K562 (cell line): ENCODE results near the gene FBLIM1. TPM values are rescaled to one million over a fixed set of nuclear protein-coding genes. Genes with fewer than 3 reads are reported as not detected.
A peak's percentile ranks its signal among the peaks of the same experiment; 100 is the strongest.

ENCODE experiments used
- ATAC-seq: fragments of 200-7000 bp; cut with Tn5 transposase; 3 replicates; pipeline ENCODE4 v1.9.1; 2020; ENCODE audit warnings: moderate library complexity
- BruUV-seq: library from RNA; stranded (reverse); fragments of 400-500 nt; replicated peaks from 2 replicates; lab custom pipeline; 2021; lab: Mats Ljungman, UMichigan
- CTCF ChIA-PET: fragments of 300-600 bp; formaldehyde crosslinking; extraction: SDS; loops from one replicate; lab custom pipeline; 2021; ENCODE audit warnings: low intra/inter-chr PET ratio; lab: Yijun Ruan, JAX
- POLR2A ChIA-PET: fragments of 300-600, 350-650 bp; sonication (Branson Sonifier 250); formaldehyde crosslinking; extraction: SDS; loops from one replicate; lab custom pipeline; 2021; ENCODE audit warnings: antibody characterized with exemption, inconsistent platforms; lab: Yijun Ruan, JAX
- DNase-seq, 4 experiments: peaks; one replicate each; pipeline versions ENCODE4 v3.0.0 to v3.0.0-alpha.2; 2011 to 2018; ENCODE audit warnings: low spot score in 3 of 4, mixed read lengths in 3 of 4; ENCODE audit errors: extremely low read depth in 1 of 4
- FAIRE-seq: peaks from 2 replicates; lab custom pipeline; 2011; peaks lifted over from hg19 to GRCh38; lab: Jason Lieb, UNC
- H2AFZ ChIP-seq: 2 replicates; pipeline ENCODE4 v1.6.0; 2011; ENCODE audit warnings: low read depth, low read length, control low read depth, inconsistent platforms
- H3K27ac ChIP-seq: fragments of 200-600 bp; 3 replicates; pipeline ENCODE4 v1.8.0; 2011; ENCODE audit warnings: low read depth, mild to moderate bottlenecking, control low read depth, inconsistent platforms, low read length, moderate library complexity, mixed read lengths; ENCODE audit errors: extremely low read depth
- H3K27me3 ChIP-seq, 2 experiments: fragments of 300-600 bp in 1 of 2; 2 replicates in 1 of 2; 3 replicates in 1 of 2; pipeline versions ENCODE4 v1.6.0 to v1.8.0; 2011; ENCODE audit warnings: inconsistent platforms in 2 of 2, low read length in 2 of 2, mild to moderate bottlenecking in 1 of 2, mixed read lengths in 1 of 2, moderate library complexity in 1 of 2; ENCODE audit not compliant: control insufficient read depth in 2 of 2, insufficient read depth in 2 of 2
- H3K36me3 ChIP-seq: fragments of 300-600 bp; 3 replicates; pipeline ENCODE4 v1.8.0; 2011; ENCODE audit warnings: mild to moderate bottlenecking, low read length, inconsistent platforms; ENCODE audit not compliant: control insufficient read depth, insufficient read depth
- H3K4me1 ChIP-seq, 2 experiments: fragments of 200-600 bp in 1 of 2; replicated peaks in 1 of 2; 2 replicates in 1 of 2; 3 replicates in 1 of 2; pipeline versions ENCODE4 v1.5.1 to v1.8.0; 2011; ENCODE audit warnings: inconsistent platforms in 2 of 2, low read length in 2 of 2, mild to moderate bottlenecking in 1 of 2, mixed read lengths in 1 of 2, moderate library complexity in 1 of 2; ENCODE audit not compliant: control insufficient read depth in 2 of 2, insufficient read depth in 2 of 2
- H3K4me2 ChIP-seq: 2 replicates; pipeline ENCODE4 v1.6.1; 2011; ENCODE audit warnings: low read length, control low read depth, inconsistent platforms, mixed read lengths; ENCODE audit not compliant: insufficient read depth
- H3K4me3 ChIP-seq: fragments of 200-600 bp; sonication (generic), shearing (Covaris generic); 2 replicates; pipeline ENCODE4 v1.5.1; 2016; ENCODE audit warnings: control low read depth, inconsistent platforms
- H3K79me2 ChIP-seq: fragments of 200-600 bp; 3 replicates; pipeline ENCODE4 v1.8.0; 2011; ENCODE audit warnings: low read length, inconsistent platforms; ENCODE audit not compliant: control insufficient read depth, insufficient read depth
- H3K9ac ChIP-seq, 2 experiments: 2 replicates each; pipeline versions ENCODE4 v1.6.0 to v1.6.1; 2011; ENCODE audit warnings: low read depth in 2 of 2, low read length in 2 of 2, control low read depth in 1 of 2, inconsistent platforms in 1 of 2, mild to moderate bottlenecking in 1 of 2, mixed read lengths in 1 of 2; ENCODE audit not compliant: insufficient read depth in 1 of 2
- H3K9me1 ChIP-seq: one replicate; pipeline ENCODE4 v1.6.0; 2011; ENCODE audit warnings: inconsistent platforms, mild to moderate bottlenecking, low read length, moderate library complexity; ENCODE audit not compliant: control insufficient read depth, insufficient read depth
- H3K9me3 ChIP-seq: replicated peaks from 2 replicates; pipeline ENCODE4 v1.5.1; 2011; ENCODE audit warnings: low read depth, low read length, inconsistent platforms; ENCODE audit not compliant: control insufficient read depth, insufficient read depth
- H4K20me1 ChIP-seq: replicated peaks from 2 replicates; pipeline ENCODE4 v1.6.1; 2011; ENCODE audit warnings: low read length, inconsistent platforms, mixed read lengths; ENCODE audit not compliant: control insufficient read depth, insufficient read depth
- ARHGAP35 ChIP-seq: fragments of 450-650 bp; IDR thresholded peaks from 2 replicates; pipeline ENCODE4 v1.6.1; 2018; ENCODE audit not compliant: partially characterized antibody
- C11orf30 ChIP-seq: fragments of 450-650 bp; IDR thresholded peaks from 2 replicates; pipeline ENCODE4 v1.6.1; 2016; ENCODE audit warnings: low read depth, mild to moderate bottlenecking
- CREBBP ChIP-seq: IDR thresholded peaks from one replicate; pipeline ENCODE4 v1.6.1; 2012; ENCODE audit warnings: low read depth, mild to moderate bottlenecking, control low read depth, inconsistent platforms, low read length
- ELF1 ChIP-seq: fragments of 200-800 bp; sonication (Bioruptor generic); IDR thresholded peaks from 2 replicates; pipeline ENCODE4 v1.6.1; 2016; ENCODE audit warnings: missing genetic modification characterization, missing compliant biosample characterization
- FOXP1 ChIP-seq: sonication (generic); formaldehyde crosslinking; IDR thresholded peaks from 2 replicates; pipeline ENCODE4 v1.8.0; 2022; ENCODE audit warnings: mild to moderate bottlenecking, missing genetic modification reagents
- HDAC3 ChIP-seq: fragments of 450-650 bp; IDR thresholded peaks from 2 replicates; pipeline ENCODE4 v1.6.1; 2018; ENCODE audit warnings: borderline replicate concordance, mild to moderate bottlenecking, moderate library complexity; ENCODE audit not compliant: partially characterized antibody
- KLF1 ChIP-seq: fragments of 450-650 bp; IDR thresholded peaks from 2 replicates; pipeline ENCODE4 v1.6.1; 2016; ENCODE audit warnings: missing genetic modification characterization, missing compliant biosample characterization
- MAZ ChIP-seq, 2 experiments: fragments of 450-650 bp in 1 of 2; sonication (generic) in 1 of 2; formaldehyde crosslinking; IDR thresholded peaks in 1 of 2; conservative IDR thresholded peaks in 1 of 2; 2 replicates each; pipeline versions ENCODE4 v1.4.0 to v1.5.0; 2020; ENCODE audit warnings: mild to moderate bottlenecking in 1 of 2, missing genetic modification reagents in 1 of 2
- MTA3 ChIP-seq: fragments of 450-650 bp; formaldehyde crosslinking; IDR thresholded peaks from 2 replicates; pipeline ENCODE4 v1.6.1; 2017; ENCODE audit warnings: mild to moderate bottlenecking, borderline replicate concordance
- RBM14 ChIP-seq: fragments of 200-400 bp; formaldehyde crosslinking; IDR thresholded peaks from 2 replicates; pipeline ENCODE4 v1.6.1; 2018; ENCODE audit warnings: low read depth, mild to moderate bottlenecking, low read length, moderate library complexity, borderline replicate concordance; ENCODE audit not compliant: insufficient read depth
- SMARCA4 ChIP-seq: fragments of 450-650 bp; IDR thresholded peaks from 2 replicates; pipeline ENCODE4 v1.6.1; 2016
- SRF ChIP-seq, 2 experiments: fragments of 250-450, 450-650 bp in 1 of 2; sonication (Bioruptor Pico) in 1 of 2; sonication (generic) in 1 of 2; formaldehyde crosslinking; IDR thresholded peaks; 2 replicates each; pipeline versions ENCODE4 v1.5.0 to v1.5.1; 2020 to 2022; ENCODE audit warnings: mild to moderate bottlenecking in 1 of 2, missing genetic modification reagents in 1 of 2
- TRIM28 ChIP-seq: fragments of 450-650 bp; IDR thresholded peaks from 2 replicates; pipeline ENCODE4 v1.6.1; 2017
- WGBS: fragments of 100-300 bp; shearing (Covaris generic); methylation state at CpG from one replicate; pipeline ENCODE4 v1.1.6; 2016; ENCODE audit warnings: low coverage, mixed read lengths; ENCODE audit not compliant: insufficient coverage; ENCODE audit errors: missing lambda C conversion rate; 5-methylcytosine and 5-hydroxymethylcytosine counted together
- in situ Hi-C: fragments of 300-500 bp; cut with MboI; formaldehyde crosslinking; loops from 4 replicates; pipeline ENCODE4 v1.15.0; 2018; ENCODE audit warnings: inconsistent platforms, mixed read lengths
- intact Hi-C: fragments of 100-400 bp; cut with micrococcal nuclease; formaldehyde crosslinking; loops from 2 replicates; pipeline ENCODE4 v1.14.2; 2022
- polyA plus RNA-seq, 8 experiments: library from polyadenylated mRNA; depleted of rRNA in 4 of 8; stranded (reverse) in 5 of 8; unstranded in 3 of 8; fragments of >200 nt; fragmentation: Nextera tagmentation in 2 of 8; fragmentation: Illumina TruSeq in 1 of 8; extraction: Ambion mirVana in 2 of 8; extraction: Trizol in 1 of 8; gene quantifications; 2 replicates each; pipeline versions ENCODE4 v1.2.1 to v1.2.3, GENCODE V29; 2011 to 2014; ENCODE audit warnings: inconsistent platforms in 1 of 8, missing spikeins in 1 of 8
- total RNA-seq, 7 experiments: library from RNA; depleted of rRNA in 6 of 7; stranded (reverse); fragments of >200 nt in 6 of 7; fragmentation: Illumina TruSeq in 2 of 7; extraction: Trizol in 2 of 7; gene quantifications; 2 replicates each; pipeline versions ENCODE4 v1.2.1 to v1.2.3, GENCODE V29; 2011 to 2021; ENCODE audit warnings: low replicate concordance in 1 of 7
- TF ChIP-seq, protein P1 (sequence below): fragments of 250-450 bp; sonication (Bioruptor Pico); IDR thresholded peaks from 2 replicates; pipeline ENCODE4 v1.8.0; 2021; ENCODE audit warnings: moderate library complexity, mild to moderate bottlenecking, inconsistent platforms
- TF ChIP-seq, protein P2 (sequence below): sonication (generic); formaldehyde crosslinking; IDR thresholded peaks from 2 replicates; pipeline ENCODE4 v1.8.0; 2023; ENCODE audit warnings: mild to moderate bottlenecking, missing genetic modification reagents

Gene FBLIM1
- total and polyA plus RNA-seq, 9 of the 15 experiments (the other 6 are each of a cell fraction or from before 2014, with no cell fraction given): 0.14 to 0.24 TPM; not detected in 7

DNA sequence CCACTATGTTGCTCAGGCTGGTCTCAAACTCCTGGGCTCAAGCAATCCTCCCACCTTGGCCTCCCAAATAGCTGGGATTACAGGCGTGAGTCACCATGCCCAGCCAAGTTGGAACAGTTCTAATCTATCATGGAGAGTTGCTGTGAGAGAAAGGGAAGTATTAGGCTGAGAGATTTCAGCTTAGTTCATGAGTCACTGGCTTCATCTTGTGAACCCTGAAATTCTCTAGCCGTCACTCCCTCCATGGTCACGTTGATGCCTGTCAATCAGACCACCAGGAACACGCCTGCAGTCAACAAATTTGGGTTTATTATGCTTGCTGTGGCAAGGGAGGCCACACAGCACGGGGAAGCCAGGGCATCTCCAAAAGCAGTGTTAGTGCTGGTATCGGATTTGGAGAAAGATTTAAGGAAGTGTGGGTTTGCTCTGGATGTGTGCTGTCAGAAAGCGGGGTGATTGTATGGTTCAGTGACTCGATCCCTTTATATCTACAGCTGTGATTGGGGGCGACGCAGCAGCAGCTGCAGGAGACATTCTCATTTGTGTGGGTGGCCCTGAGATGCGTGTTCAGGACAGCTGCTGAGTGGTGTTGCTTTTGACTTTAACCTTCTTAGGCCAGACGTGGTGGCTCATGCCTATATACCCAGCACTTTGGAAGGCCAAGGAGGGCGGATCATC, 30.2 kb downstream of the FBLIM1 start (continued):
- peak; percentile 77 for TF ChIP-seq SMARCA4
- 0 out of 2 replicates have a peak, but pooled peaks have one; percentile 24 for TF ChIP-seq MTA3
- TF ChIP-seq, all 486 proteins: peak for 31

DNA sequence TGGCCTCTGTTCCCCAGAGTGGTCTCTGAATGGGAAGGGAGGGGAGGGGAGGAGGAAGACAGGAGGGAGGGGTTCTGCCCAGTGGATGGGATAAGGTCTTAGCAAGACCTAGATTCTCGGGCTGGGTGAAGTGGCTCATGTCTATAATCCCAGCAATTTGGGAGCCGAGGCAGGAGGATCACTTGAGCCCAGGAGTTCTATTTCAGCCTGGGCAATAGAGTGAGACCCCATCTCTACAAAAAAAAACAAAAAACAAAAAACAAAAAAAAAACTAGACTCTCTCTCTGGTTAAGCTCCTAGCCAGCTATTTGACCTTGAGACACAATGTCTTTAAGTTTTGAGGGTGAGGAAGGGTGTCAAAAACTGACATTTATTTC, 37.5 kb downstream of the FBLIM1 start:
- CTCF ChIA-PET: no interaction called here

More for the DNA sequence above, 37.5 kb downstream of the FBLIM1 start:
- no TSS peak for BruUV-seq
- FAIRE-seq (no peak), ATAC-seq (no peak), DNase-seq (peak in 1 of 4 experiments; percentile 10)
- Histone ChIP-seq H4K20me1 (no peaks in the 10 kb centered on the region), H3K27ac (peak overlapping the region; percentile 58; the same call in 2 of the 3 replicates), H3K27me3 (no peaks in the 10 kb centered on the region), H3K4me2 (no peak overlapping the region; the same call in 1 of the 2 replicates), H3K79me2 (no peaks in the 10 kb centered on the region), H3K4me3 (no peak overlapping the region), H3K9me1 (peaks cover 4% of the 10 kb centered on the region), H3K9ac (peak overlapping the region in 1 of 2 experiments; percentile 4; a peak in 1 of 4 replicates), H2AFZ (peak overlapping the region; percentile 52; the same call in 1 of the 2 replicates), H3K36me3 (no peaks in the 10 kb centered on the region), H3K4me1 (peaks cover 50 to 57% of the 10 kb centered on the region in 2 experiments), H3K9me3 (no peaks in the 10 kb centered on the region)
- TF ChIP-seq, protein P1, sequence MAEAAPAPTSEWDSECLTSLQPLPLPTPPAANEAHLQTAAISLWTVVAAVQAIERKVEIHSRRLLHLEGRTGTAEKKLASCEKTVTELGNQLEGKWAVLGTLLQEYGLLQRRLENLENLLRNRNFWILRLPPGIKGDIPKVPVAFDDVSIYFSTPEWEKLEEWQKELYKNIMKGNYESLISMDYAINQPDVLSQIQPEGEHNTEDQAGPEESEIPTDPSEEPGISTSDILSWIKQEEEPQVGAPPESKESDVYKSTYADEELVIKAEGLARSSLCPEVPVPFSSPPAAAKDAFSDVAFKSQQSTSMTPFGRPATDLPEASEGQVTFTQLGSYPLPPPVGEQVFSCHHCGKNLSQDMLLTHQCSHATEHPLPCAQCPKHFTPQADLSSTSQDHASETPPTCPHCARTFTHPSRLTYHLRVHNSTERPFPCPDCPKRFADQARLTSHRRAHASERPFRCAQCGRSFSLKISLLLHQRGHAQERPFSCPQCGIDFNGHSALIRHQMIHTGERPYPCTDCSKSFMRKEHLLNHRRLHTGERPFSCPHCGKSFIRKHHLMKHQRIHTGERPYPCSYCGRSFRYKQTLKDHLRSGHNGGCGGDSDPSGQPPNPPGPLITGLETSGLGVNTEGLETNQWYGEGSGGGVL: no peak
- TF ChIP-seq ARHGAP35: no peak
- TF ChIP-seq, protein P2, sequence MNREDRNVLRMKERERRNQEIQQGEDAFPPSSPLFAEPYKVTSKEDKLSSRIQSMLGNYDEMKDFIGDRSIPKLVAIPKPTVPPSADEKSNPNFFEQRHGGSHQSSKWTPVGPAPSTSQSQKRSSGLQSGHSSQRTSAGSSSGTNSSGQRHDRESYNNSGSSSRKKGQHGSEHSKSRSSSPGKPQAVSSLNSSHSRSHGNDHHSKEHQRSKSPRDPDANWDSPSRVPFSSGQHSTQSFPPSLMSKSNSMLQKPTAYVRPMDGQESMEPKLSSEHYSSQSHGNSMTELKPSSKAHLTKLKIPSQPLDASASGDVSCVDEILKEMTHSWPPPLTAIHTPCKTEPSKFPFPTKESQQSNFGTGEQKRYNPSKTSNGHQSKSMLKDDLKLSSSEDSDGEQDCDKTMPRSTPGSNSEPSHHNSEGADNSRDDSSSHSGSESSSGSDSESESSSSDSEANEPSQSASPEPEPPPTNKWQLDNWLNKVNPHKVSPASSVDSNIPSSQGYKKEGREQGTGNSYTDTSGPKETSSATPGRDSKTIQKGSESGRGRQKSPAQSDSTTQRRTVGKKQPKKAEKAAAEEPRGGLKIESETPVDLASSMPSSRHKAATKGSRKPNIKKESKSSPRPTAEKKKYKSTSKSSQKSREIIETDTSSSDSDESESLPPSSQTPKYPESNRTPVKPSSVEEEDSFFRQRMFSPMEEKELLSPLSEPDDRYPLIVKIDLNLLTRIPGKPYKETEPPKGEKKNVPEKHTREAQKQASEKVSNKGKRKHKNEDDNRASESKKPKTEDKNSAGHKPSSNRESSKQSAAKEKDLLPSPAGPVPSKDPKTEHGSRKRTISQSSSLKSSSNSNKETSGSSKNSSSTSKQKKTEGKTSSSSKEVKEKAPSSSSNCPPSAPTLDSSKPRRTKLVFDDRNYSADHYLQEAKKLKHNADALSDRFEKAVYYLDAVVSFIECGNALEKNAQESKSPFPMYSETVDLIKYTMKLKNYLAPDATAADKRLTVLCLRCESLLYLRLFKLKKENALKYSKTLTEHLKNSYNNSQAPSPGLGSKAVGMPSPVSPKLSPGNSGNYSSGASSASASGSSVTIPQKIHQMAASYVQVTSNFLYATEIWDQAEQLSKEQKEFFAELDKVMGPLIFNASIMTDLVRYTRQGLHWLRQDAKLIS (CRISPR knock-in tag): no peak
- TF ChIP-seq C11orf30: no peak
- no peak for TF ChIP-seq ELF1 (tag)
- TF ChIP-seq CREBBP: no peak
- no peak for TF ChIP-seq HDAC3
- TF ChIP-seq FOXP1 (CRISPR knock-in tag): no peak
- no peak for TF ChIP-seq MAZ (CRISPR knock-in tag; conservative IDR thresholded peaks at IDR 0.05 in 1 of 2, IDR thresholded peaks at IDR 0.05 in 1 of 2)
- TF ChIP-seq KLF1 (tag): no peak
- no peak for TF ChIP-seq RBM14
- TF ChIP-seq TRIM28: no peak
- no peak for TF ChIP-seq SRF (CRISPR knock-in tag; IDR thresholded peaks at IDR 0.05)
- WGBS: 47% methylated on average over 2 of the region's 2 CpGs
- in situ Hi-C loops (no loop called here), intact Hi-C loops (loop anchor here (5.0 kb wide), 1 partner anchor 261 kb away; no protein-coding TSS in a partner anchor)
- POLR2A ChIA-PET: interaction anchor here (0.6 to 2.6 kb wide), 10 partner anchors 10 to 203 kb away, joined by 3 to 23 read pairs (median 6); partner anchors contain the start of gene SPEN
